Activated naive CD8-positive, alpha-beta T cell treated with anti-CD3 and anti-CD28 coated beads, Interleukin-2, amount 10 ng/mL, durations not matched to agents 7 days and 5 days (primary cell): ENCODE data around the gene SLC66A2. TPM values are rescaled to one million over a fixed set of nuclear protein-coding genes. Genes with fewer than 3 reads are reported as not detected.
A peak's percentile ranks its signal among the peaks of the same experiment; 100 is the strongest.

Experiments used
- ATAC-seq: fragments of 150-1000 bp; cut with Tn5 transposase; one replicate; pipeline ENCODE4 v1.10.0; 2021; ENCODE audit warnings: low read depth, moderate library complexity
- POLR2A ChIA-PET: fragments of 350-600 bp; sonication (Branson Sonifier 250); formaldehyde crosslinking; loops from one replicate; lab custom pipeline; 2021; ENCODE audit warnings: antibody characterized with exemption; lab: Charles Lee
- DNase-seq: peaks from one replicate; pipeline ENCODE4 v3.0.0; 2021
- H3K27ac Mint-ChIP-seq: one replicate; pipeline ENCODE4 v1.8.0; 2022; ENCODE audit warnings: mild to moderate bottlenecking, mixed read lengths
- H3K27me3 Mint-ChIP-seq: one replicate; pipeline ENCODE4 v1.8.0; 2022; ENCODE audit warnings: mild to moderate bottlenecking, moderate library complexity, mixed read lengths
- H3K36me3 Mint-ChIP-seq: one replicate; pipeline ENCODE4 v1.8.0; 2021; ENCODE audit warnings: mild to moderate bottlenecking, mixed read lengths
- H3K4me1 Mint-ChIP-seq: one replicate; pipeline ENCODE4 v1.8.0; 2021; ENCODE audit warnings: mixed read lengths
- H3K4me3 Mint-ChIP-seq: one replicate; pipeline ENCODE4 v1.8.0; 2022; ENCODE audit warnings: mild to moderate bottlenecking, moderate library complexity, mixed read lengths
- H3K9me3 Mint-ChIP-seq: one replicate; pipeline ENCODE4 v1.8.0; 2021; ENCODE audit warnings: mixed read lengths
- total RNA-seq, 2 experiments: library from RNA; stranded (reverse); gene quantifications; one replicate each; pipeline ENCODE4 v1.2.3, GENCODE V29; 2021

The SLC66A2 gene
- total RNA-seq, 2 experiments from 2014 or later = 29.0 to 29.2 TPM

GRCh38 chr18:79853303-79853992 lies 98.0 kb downstream of the SLC66A2 start:
- Mint-ChIP-seq H3K27ac (no peak overlapping the region), H3K27me3 (peaks cover 4% of the 10 kb centered on the region), H3K4me1 (no peaks in the 10 kb centered on the region), H3K4me3 (no peak overlapping the region), H3K9me3 (no peaks in the 10 kb centered on the region), H3K36me3 (no peaks in the 10 kb centered on the region)
- POLR2A ChIA-PET = no interaction called here
- no peak for ATAC-seq
- DNase-seq = peak; percentile 15

GRCh38 chr18:79852561-79853302 lies 98.7 kb downstream of the SLC66A2 start:
- Mint-ChIP-seq H3K36me3 (no peaks in the 10 kb centered on the region), H3K27ac (no peak overlapping the region), H3K4me1 (no peaks in the 10 kb centered on the region), H3K4me3 (no peak overlapping the region), H3K9me3 (no peaks in the 10 kb centered on the region), H3K27me3 (peaks cover 4% of the 10 kb centered on the region)
- ATAC-seq (no peak), DNase-seq (no peak)
- POLR2A ChIA-PET = no interaction called here

Other genes with a start within 250 kb of the SLC66A2 start
- not detected for gene KCNG2, start 153.7 kb downstream of the SLC66A2 start, total RNA-seq
- 10 to 100 TPM; 14.0 to 18.0 TPM for gene HSBP1L1, start 13.0 kb upstream of the SLC66A2 start, total RNA-seq
- gene TXNL4A, start 36.9 kb upstream of the SLC66A2 start, total RNA-seq = 100 to 1,000 TPM; 106 to 107 TPM
- gene RBFA, start 82.8 kb upstream of the SLC66A2 start, total RNA-seq = 10 to 100 TPM; 21.2 to 22.1 TPM
- gene ADNP2, start 157.6 kb upstream of the SLC66A2 start, total RNA-seq = 10 to 100 TPM; 23.2 to 24.4 TPM